SK-N-SH (cell line): ENCODE measurements around the gene NUMB. TPM values are rescaled to one million over a fixed set of nuclear protein-coding genes. Genes with fewer than 3 reads are reported as not detected.

Experiments
- CTCF ChIA-PET: fragments of 300-600, 350-600 bp; formaldehyde crosslinking; extraction: SDS; loops from one replicate; lab custom pipeline; 2021; lab: Yijun Ruan, JAX
- POLR2A ChIA-PET: fragments of 350-600 bp; sonication (Branson Sonifier 250); formaldehyde crosslinking; extraction: SDS; loops from one replicate; lab custom pipeline; 2020; ENCODE audit warnings: antibody characterized with exemption, inconsistent platforms; lab: Yijun Ruan, JAX
- DNase-seq: peaks from one replicate; pipeline ENCODE4 v3.0.0; 2012
- H2AFZ ChIP-seq: fragments of 200-600 bp; sonication (generic); 2 replicates; pipeline ENCODE4 v1.8.1; 2016; ENCODE audit warnings: antibody characterized with exemption, mild to moderate bottlenecking, low read depth
- H3F3A ChIP-seq: fragments of 200-600 bp; sonication (generic); replicated peaks from 2 replicates; pipeline ENCODE3; 2016; ENCODE audit warnings: antibody characterized with exemption, mild to moderate bottlenecking; ENCODE audit not compliant: insufficient read depth
- H3K27ac ChIP-seq, 2 experiments: fragments of 200-500 bp in 1 of 2; fragments of 200-600 bp in 1 of 2; sonication (Bioruptor generic) in 1 of 2; sonication (generic), shearing (Covaris generic) in 1 of 2; 2 replicates each; pipeline versions ENCODE4 v1.5.1 to v1.6.1; 2014 to 2016; ENCODE audit warnings: low read depth in 2 of 2, inconsistent platforms in 1 of 2, low read length in 1 of 2, mild to moderate bottlenecking in 1 of 2, mixed read lengths in 1 of 2
- H3K27me3 ChIP-seq: fragments of 200-600 bp; sonication (generic), shearing (Covaris generic); 2 replicates; pipeline ENCODE4 v1.6.1; 2016; ENCODE audit warnings: mixed run types; ENCODE audit not compliant: insufficient read depth
- H3K36me3 ChIP-seq, 2 experiments: fragments of 200-500 bp in 1 of 2; fragments of 200-600 bp in 1 of 2; sonication (Bioruptor generic) in 1 of 2; sonication (generic) in 1 of 2; replicated peaks in 1 of 2; 2 replicates each; pipeline versions ENCODE3 to v1.5.1; 2014 to 2016; ENCODE audit warnings: low read length in 1 of 2, mild to moderate bottlenecking in 1 of 2; ENCODE audit not compliant: insufficient read depth in 2 of 2, control insufficient read depth in 1 of 2
- H3K4me1 ChIP-seq, 2 experiments: fragments of 200-500 bp in 1 of 2; fragments of 200-600 bp in 1 of 2; sonication (Bioruptor generic) in 1 of 2; sonication (generic), shearing (Covaris generic) in 1 of 2; 2 replicates each; pipeline versions ENCODE4 v1.5.1 to v1.6.1; 2014 to 2016; ENCODE audit warnings: low read depth in 1 of 2, low read length in 1 of 2, mixed run types in 1 of 2; ENCODE audit not compliant: insufficient read depth in 2 of 2, control insufficient read depth in 1 of 2
- H3K4me2 ChIP-seq: fragments of 200-600 bp; sonication (generic), shearing (Covaris generic); 2 replicates; pipeline ENCODE4 v1.6.1; 2017; ENCODE audit warnings: mixed run types
- H3K4me3 ChIP-seq, 2 experiments: fragments of 200-500 bp in 1 of 2; fragments of 200-600 bp in 1 of 2; sonication (Bioruptor generic) in 1 of 2; sonication (generic), shearing (Covaris generic) in 1 of 2; 2 replicates each; pipeline versions ENCODE4 v1.5.1 to v1.8.1; 2014 to 2016; ENCODE audit warnings: low read depth in 2 of 2, inconsistent platforms in 1 of 2, low read length in 1 of 2, mild to moderate bottlenecking in 1 of 2, mixed read lengths in 1 of 2, moderate library complexity in 1 of 2
- H3K79me2 ChIP-seq: fragments of 200-600 bp; sonication (generic); 2 replicates; pipeline ENCODE4 v1.8.1; 2017; ENCODE audit warnings: mild to moderate bottlenecking; ENCODE audit not compliant: insufficient read depth
- H3K9ac ChIP-seq: fragments of 200-600 bp; sonication (generic); 2 replicates; pipeline ENCODE4 v1.6.1; 2017; ENCODE audit warnings: mixed run types
- H3K9me2 ChIP-seq: fragments of 200-600 bp; sonication (generic); 2 replicates; pipeline ENCODE4 v1.6.1; 2017; ENCODE audit warnings: mixed run types
- H3K9me3 ChIP-seq: fragments of 200-600 bp; sonication (generic); 2 replicates; pipeline ENCODE4 v1.6.1; 2017; ENCODE audit warnings: mixed run types, mild to moderate bottlenecking, moderate library complexity
- H4K20me1 ChIP-seq: fragments of 200-600 bp; sonication (generic); 2 replicates; pipeline ENCODE4 v1.6.1; 2017; ENCODE audit warnings: mild to moderate bottlenecking, mixed run types; ENCODE audit not compliant: insufficient read depth
- CHD2 ChIP-seq: fragments of 150-350 bp; IDR thresholded peaks from 2 replicates; pipeline ENCODE4 v1.6.1; 2018; ENCODE audit warnings: low read length; ENCODE audit not compliant: partially characterized antibody
- FOXJ3 ChIP-seq: sonication (generic); formaldehyde crosslinking; IDR thresholded peaks from 2 replicates; pipeline ENCODE4 v1.5.1; 2020; ENCODE audit warnings: mild to moderate bottlenecking, missing genetic modification reagents
- FOXM1 ChIP-seq: IDR thresholded peaks from 2 replicates; pipeline ENCODE4 v1.4.0; 2012; ENCODE audit warnings: low read depth, mild to moderate bottlenecking
- GABPA ChIP-seq: IDR thresholded peaks from 2 replicates; pipeline ENCODE4 v1.4.0; 2012; ENCODE audit warnings: low read depth, mild to moderate bottlenecking
- GATA2 ChIP-seq: sonication (generic); formaldehyde crosslinking; IDR thresholded peaks from 2 replicates; pipeline ENCODE4 v1.5.0; 2020; ENCODE audit warnings: mild to moderate bottlenecking, missing genetic modification reagents
- JUND ChIP-seq: IDR thresholded peaks from 2 replicates; pipeline ENCODE4 v1.4.0; 2012
- NFIC ChIP-seq: IDR thresholded peaks from 2 replicates; pipeline ENCODE4 v1.4.0; 2012; ENCODE audit warnings: borderline replicate concordance
- NRF1 ChIP-seq: IDR thresholded peaks from 2 replicates; pipeline ENCODE4 v1.6.1; 2012; ENCODE audit warnings: low read depth, mild to moderate bottlenecking, low read length
- RFX5 ChIP-seq: IDR thresholded peaks from 2 replicates; pipeline ENCODE4 v1.6.1; 2012; ENCODE audit warnings: mild to moderate bottlenecking, improper control_type of control experiment, low read length
- YY1 ChIP-seq: IDR thresholded peaks from 2 replicates; pipeline ENCODE4 v1.4.0; 2012; ENCODE audit warnings: low read depth, mild to moderate bottlenecking
- WGBS: methylation state at CpG from one replicate; pipeline ENCODE4 v1.1.6; 2017; ENCODE audit warnings: low lambda C conversion rate; 5-methylcytosine and 5-hydroxymethylcytosine counted together
- polyA plus RNA-seq, 3 experiments: library from polyadenylated mRNA; depleted of rRNA; stranded (reverse); fragments of >200 nt; gene quantifications; 2 replicates each; pipeline ENCODE4 v1.2.3, GENCODE V29; 2012
- TF ChIP-seq, protein P1 (sequence below): fragments of 150-350 bp; IDR thresholded peaks from 2 replicates; pipeline ENCODE4 v1.6.1; 2016; ENCODE audit warnings: mild to moderate bottlenecking, low read depth, low read length
- TF ChIP-seq, protein P2 (sequence below): IDR thresholded peaks from 2 replicates; pipeline ENCODE4; 2012
- TF ChIP-seq, protein P3 (sequence below): fragments of 200-600 bp; sonication (generic); IDR thresholded peaks from 2 replicates; pipeline ENCODE4 v1.6.1; 2017; ENCODE audit warnings: antibody characterized with exemption, mild to moderate bottlenecking, moderate library complexity

Gene NUMB
- polyA plus RNA-seq, 1 of the 3 experiments (the other 2 are of a cell fraction), result 58.4 TPM

DNA sequence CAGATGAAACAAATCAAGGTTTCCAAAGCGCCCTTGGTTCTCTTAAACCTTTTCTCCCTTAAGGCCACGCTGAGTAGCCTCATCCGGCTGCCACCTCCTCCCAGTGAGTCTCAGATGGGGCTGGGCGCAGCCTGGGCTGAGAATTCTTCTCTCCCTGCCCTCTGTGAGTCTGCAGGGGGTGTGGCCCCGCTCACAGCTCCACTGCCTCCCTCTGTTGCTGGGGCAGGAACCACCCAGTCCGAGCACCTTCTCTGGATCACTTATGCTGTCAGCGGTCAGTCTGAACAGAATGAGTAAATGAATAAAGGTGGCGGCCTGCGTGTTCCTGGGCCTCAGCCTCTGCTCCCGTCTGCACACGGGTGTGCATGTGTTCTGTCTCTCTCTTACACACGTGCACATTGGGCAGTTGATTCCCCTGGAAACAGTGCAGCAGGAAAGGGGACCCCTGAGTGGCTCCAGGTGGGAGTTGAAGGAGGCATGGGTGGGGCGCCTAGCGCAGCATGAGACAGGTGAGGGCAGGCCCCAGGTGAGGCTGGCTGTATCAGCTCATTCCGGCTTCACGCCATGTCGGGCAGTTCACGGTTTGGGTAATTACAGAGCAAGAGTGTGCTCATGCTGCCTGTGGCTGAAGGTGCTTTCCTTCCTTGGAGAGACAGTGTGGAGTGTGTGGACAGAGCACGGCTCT lies 216.7 kb downstream of the NUMB start:
- no peak overlapping the region for H3K27ac ChIP-seq
- H3K36me3 ChIP-seq, result no peaks in the 10 kb centered on the region
- no peaks in the 10 kb centered on the region for H3K79me2 ChIP-seq
- H3K27me3 ChIP-seq, result peaks cover 17% of the 10 kb centered on the region
- no peaks in the 10 kb centered on the region for H4K20me1 ChIP-seq
- H2AFZ ChIP-seq, result no peak overlapping the region
- H3K4me1 ChIP-seq, result peaks cover 8 to 16% of the 10 kb centered on the region in 2 experiments; a peak in 3 of 4 replicates
- peak; percentile 22 for DNase-seq
- no peak overlapping the region for H3K9ac ChIP-seq
- 96% methylated on average over 18 of the region's 19 CpGs for WGBS
- peaks cover 5% of the 10 kb centered on the region for H3F3A ChIP-seq
- no peak overlapping the region for H3K4me2 ChIP-seq
- ChIA-PET CTCF (interaction anchor here (1.0 to 1.3 kb wide), 2 partner anchors 43 to 68 kb away, joined by 3 read pairs; no protein-coding TSS in a partner anchor), POLR2A (interaction anchor here (0.8 kb wide), 1 partner anchor 12 kb away, joined by 3 read pairs; no protein-coding TSS in a partner anchor)
- H3K9me2 ChIP-seq, result no peaks in the 10 kb centered on the region
- no peak for TF ChIP-seq FOXJ3
- no peak for TF ChIP-seq NFIC
- TF ChIP-seq RFX5, result no peak
- TF ChIP-seq, protein P1, sequence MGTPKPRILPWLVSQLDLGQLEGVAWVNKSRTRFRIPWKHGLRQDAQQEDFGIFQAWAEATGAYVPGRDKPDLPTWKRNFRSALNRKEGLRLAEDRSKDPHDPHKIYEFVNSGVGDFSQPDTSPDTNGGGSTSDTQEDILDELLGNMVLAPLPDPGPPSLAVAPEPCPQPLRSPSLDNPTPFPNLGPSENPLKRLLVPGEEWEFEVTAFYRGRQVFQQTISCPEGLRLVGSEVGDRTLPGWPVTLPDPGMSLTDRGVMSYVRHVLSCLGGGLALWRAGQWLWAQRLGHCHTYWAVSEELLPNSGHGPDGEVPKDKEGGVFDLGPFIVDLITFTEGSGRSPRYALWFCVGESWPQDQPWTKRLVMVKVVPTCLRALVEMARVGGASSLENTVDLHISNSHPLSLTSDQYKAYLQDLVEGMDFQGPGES, result no peak
- no peak for TF ChIP-seq YY1
- TF ChIP-seq, protein P2, sequence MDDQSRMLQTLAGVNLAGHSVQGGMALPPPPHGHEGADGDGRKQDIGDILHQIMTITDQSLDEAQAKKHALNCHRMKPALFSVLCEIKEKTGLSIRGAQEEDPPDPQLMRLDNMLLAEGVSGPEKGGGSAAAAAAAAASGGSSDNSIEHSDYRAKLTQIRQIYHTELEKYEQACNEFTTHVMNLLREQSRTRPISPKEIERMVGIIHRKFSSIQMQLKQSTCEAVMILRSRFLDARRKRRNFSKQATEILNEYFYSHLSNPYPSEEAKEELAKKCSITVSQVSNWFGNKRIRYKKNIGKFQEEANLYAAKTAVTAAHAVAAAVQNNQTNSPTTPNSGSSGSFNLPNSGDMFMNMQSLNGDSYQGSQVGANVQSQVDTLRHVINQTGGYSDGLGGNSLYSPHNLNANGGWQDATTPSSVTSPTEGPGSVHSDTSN, result no peak
- no peak for TF ChIP-seq FOXM1
- no peak for TF ChIP-seq CHD2
- no peak for TF ChIP-seq JUND
- no peak for TF ChIP-seq GATA2 (CRISPR knock-in tag)
- TF ChIP-seq, protein P3, sequence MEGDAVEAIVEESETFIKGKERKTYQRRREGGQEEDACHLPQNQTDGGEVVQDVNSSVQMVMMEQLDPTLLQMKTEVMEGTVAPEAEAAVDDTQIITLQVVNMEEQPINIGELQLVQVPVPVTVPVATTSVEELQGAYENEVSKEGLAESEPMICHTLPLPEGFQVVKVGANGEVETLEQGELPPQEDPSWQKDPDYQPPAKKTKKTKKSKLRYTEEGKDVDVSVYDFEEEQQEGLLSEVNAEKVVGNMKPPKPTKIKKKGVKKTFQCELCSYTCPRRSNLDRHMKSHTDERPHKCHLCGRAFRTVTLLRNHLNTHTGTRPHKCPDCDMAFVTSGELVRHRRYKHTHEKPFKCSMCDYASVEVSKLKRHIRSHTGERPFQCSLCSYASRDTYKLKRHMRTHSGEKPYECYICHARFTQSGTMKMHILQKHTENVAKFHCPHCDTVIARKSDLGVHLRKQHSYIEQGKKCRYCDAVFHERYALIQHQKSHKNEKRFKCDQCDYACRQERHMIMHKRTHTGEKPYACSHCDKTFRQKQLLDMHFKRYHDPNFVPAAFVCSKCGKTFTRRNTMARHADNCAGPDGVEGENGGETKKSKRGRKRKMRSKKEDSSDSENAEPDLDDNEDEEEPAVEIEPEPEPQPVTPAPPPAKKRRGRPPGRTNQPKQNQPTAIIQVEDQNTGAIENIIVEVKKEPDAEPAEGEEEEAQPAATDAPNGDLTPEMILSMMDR, result no peak
- TF ChIP-seq GABPA, result no peak
- no peak overlapping the region for H3K4me3 ChIP-seq
- no peaks in the 10 kb centered on the region for H3K9me3 ChIP-seq

DNA sequence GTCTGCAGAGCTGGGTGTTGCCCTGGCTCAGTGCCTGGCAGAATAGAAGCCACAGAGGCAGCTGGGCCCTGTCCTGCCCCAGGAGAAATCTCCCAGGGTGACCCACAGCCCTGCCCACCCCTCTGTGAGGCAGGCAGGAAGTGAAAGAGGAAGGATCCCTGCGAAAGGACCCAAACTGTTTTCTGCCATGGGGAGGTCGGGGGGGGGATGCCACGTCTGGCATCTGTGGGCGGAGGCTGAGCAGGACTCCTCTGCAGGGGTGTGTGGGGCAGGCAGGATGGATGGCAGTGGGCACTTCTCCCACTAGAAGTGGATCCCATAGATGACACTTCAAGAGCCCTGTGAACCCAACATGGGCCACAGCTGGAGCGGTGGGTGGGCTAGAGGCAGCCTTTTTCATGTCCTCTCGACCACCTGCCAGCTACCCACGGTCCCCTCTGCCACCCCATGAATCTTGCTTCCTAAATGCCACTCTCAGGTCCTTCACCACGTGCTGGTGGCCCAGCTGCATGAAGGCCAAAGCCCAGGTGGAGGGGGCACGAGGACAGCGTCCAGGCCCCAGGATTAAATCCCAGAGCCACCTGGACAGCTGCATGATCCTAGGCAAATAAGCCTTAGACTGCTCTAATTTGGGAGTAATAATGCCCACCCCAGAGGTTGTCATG lies 217.4 kb downstream of the NUMB start:
- Histone ChIP-seq H3K4me2 (no peak overlapping the region), H3K9me2 (no peaks in the 10 kb centered on the region), H3K4me1 (peaks cover 8 to 16% of the 10 kb centered on the region in 2 experiments; a peak in 3 of 4 replicates), H3K4me3 (no peak overlapping the region), H3F3A (peaks cover 7% of the 10 kb centered on the region), H3K36me3 (no peaks in the 10 kb centered on the region), H3K9me3 (no peaks in the 10 kb centered on the region), H2AFZ (no peak overlapping the region), H4K20me1 (no peaks in the 10 kb centered on the region), H3K27me3 (peaks cover 23% of the 10 kb centered on the region), H3K79me2 (no peaks in the 10 kb centered on the region), H3K27ac (no peak overlapping the region), H3K9ac (no peak overlapping the region)
- peak; percentile 34 for DNase-seq
- TF ChIP-seq NRF1, result no peak
- TF ChIP-seq, protein P1, result no peak
- ChIA-PET POLR2A (interaction anchor here (0.8 kb wide), 1 partner anchor 11 kb away, joined by 3 read pairs; no protein-coding TSS in a partner anchor), CTCF (interaction anchor here (1.0 to 1.3 kb wide), 2 partner anchors 43 to 68 kb away, joined by 3 read pairs; no protein-coding TSS in a partner anchor)
- 85% methylated on average over 9 of the region's 10 CpGs for WGBS
